GM06990 (cell line): ENCODE measurements around the gene CFC1B.
"Not testable (repeated sequence)": the region's sequence is repeated elsewhere in the genome, so short reads cannot be mapped to it uniquely, and the experiment has no call there.

ENCODE experiments used
- DNase-seq: peaks from one replicate; pipeline ENCODE4 v3.0.0-alpha.2; 2011; ENCODE audit not compliant: insufficient read length; ENCODE audit errors: extremely low read depth
- H3K27me3 ChIP-seq: replicated peaks from 2 replicates; pipeline ENCODE4 v1.6.0; 2011; ENCODE audit warnings: low read length; ENCODE audit not compliant: control insufficient read depth, insufficient read depth
- H3K36me3 ChIP-seq: 2 replicates; pipeline ENCODE4 v1.5.1; 2011; ENCODE audit warnings: low read length; ENCODE audit not compliant: control insufficient read depth, insufficient read depth
- H3K4me3 ChIP-seq: replicated peaks from 2 replicates; pipeline ENCODE4 v1.5.1; 2011; ENCODE audit warnings: low read depth, mild to moderate bottlenecking, control low read depth, low read length

The CFC1B gene

GRCh38 chr2:130542789-130543188, 21.8 kb downstream of the CFC1B start:
- H3K27me3 ChIP-seq, H3K36me3 ChIP-seq, H3K4me3 ChIP-seq, DNase-seq: not testable (repeated sequence)

GRCh38 chr2:130543785-130544528, 22.9 kb downstream of the CFC1B start:
- DNase-seq, H3K4me3 ChIP-seq, H3K36me3 ChIP-seq, H3K27me3 ChIP-seq: not testable (repeated sequence)

GRCh38 chr2:130544978-130545377, 24.0 kb downstream of the CFC1B start:
- not testable (repeated sequence) for H3K36me3 ChIP-seq, H3K4me3 ChIP-seq, DNase-seq, H3K27me3 ChIP-seq

- not testable (repeated sequence) for DNase-seq, H3K27me3 ChIP-seq, H3K36me3 ChIP-seq, H3K4me3 ChIP-seq
Measured at GRCh38 chr2:130548418-130548817, 27.4 kb downstream of the CFC1B start.

GRCh38 chr2:130549475-130549874, 28.5 kb downstream of the CFC1B start:
- not testable (repeated sequence) for DNase-seq, H3K36me3 ChIP-seq, H3K4me3 ChIP-seq, H3K27me3 ChIP-seq

- not testable (repeated sequence) for H3K27me3 ChIP-seq
Measured at GRCh38 chr2:130554178-130554577, 33.2 kb downstream of the CFC1B start.

GRCh38 chr2:130556441-130556840, 35.4 kb downstream of the CFC1B start:
- not testable (repeated sequence) for H3K27me3 ChIP-seq, H3K36me3 ChIP-seq, H3K4me3 ChIP-seq, DNase-seq

More at GRCh38 chr2:130554178-130554577, 33.2 kb downstream of the CFC1B start:
- H3K36me3 ChIP-seq, H3K4me3 ChIP-seq, DNase-seq: not testable (repeated sequence)

GRCh38 chr2:130566165-130566564, 45.1 kb downstream of the CFC1B start:
- not testable (repeated sequence) for DNase-seq, H3K36me3 ChIP-seq, H3K27me3 ChIP-seq

GRCh38 chr2:130571929-130572328, 50.9 kb downstream of the CFC1B start:
- H3K27me3 ChIP-seq, DNase-seq, H3K36me3 ChIP-seq, H3K4me3 ChIP-seq: not testable (repeated sequence)

More at GRCh38 chr2:130566165-130566564, 45.1 kb downstream of the CFC1B start:
- not testable (repeated sequence) for H3K4me3 ChIP-seq

GRCh38 chr2:130574230-130574629, 53.2 kb downstream of the CFC1B start:
- H3K36me3 ChIP-seq, DNase-seq, H3K27me3 ChIP-seq, H3K4me3 ChIP-seq: not testable (repeated sequence)

GRCh38 chr2:130576209-130576784, 55.3 kb downstream of the CFC1B start:
- not testable (repeated sequence) for DNase-seq, H3K4me3 ChIP-seq, H3K27me3 ChIP-seq, H3K36me3 ChIP-seq

GRCh38 chr2:130577559-130577958, 56.5 kb downstream of the CFC1B start:
- not testable (repeated sequence) for H3K4me3 ChIP-seq, DNase-seq, H3K36me3 ChIP-seq, H3K27me3 ChIP-seq
